HG02870 (cell line): ENCODE data around the gene OR51M1.
A peak's percentile ranks its signal among the peaks of the same experiment; 100 is the strongest.
"Not testable (repeated sequence)": the region's sequence is repeated elsewhere in the genome, so short reads cannot be mapped to it uniquely, and the experiment has no call there.

Source experiments
- ATAC-seq: cut with Tn5 transposase; IDR thresholded peaks from one replicate; pipeline ENCODE4 v1.9.1; 2021; ENCODE audit warnings: mild to moderate bottlenecking, moderate library complexity; ENCODE audit not compliant: unreplicated experiment

Gene OR51M1

DNA sequence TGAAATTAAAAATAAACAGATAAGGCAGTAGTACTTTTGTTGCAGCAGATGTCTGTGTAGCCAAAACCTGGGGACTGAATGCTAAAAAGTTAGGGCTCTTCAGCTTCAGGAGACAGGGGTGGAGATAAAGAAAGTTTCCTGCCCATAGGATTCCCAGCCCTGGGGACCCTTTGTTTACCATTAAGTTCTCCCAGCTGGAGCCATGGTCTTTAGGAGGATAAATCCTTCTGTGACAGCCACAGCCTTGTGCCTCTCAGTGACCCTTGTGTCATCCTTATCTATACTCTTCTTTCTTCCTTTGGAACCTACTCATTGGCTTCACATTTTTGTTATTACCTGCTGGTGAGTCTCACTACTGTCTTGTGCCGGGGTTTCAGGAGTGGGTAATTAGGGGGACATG lies at the start of gene OR51M1:
TSS of gene OR51M1 (plus strand) at position 237 of the 400 bp plus-strand sequence. CDS start 5,587 bp downstream, outside the sequence.
- ATAC-seq: no peak

GRCh38 chr11:5335170-5335569 lies 48.4 kb upstream of the OR51M1 start:
- ATAC-seq: no peak

- no peak for ATAC-seq
Observed at GRCh38 chr11:5336331-5336730, 47.3 kb upstream of the OR51M1 start.

GRCh38 chr11:5337253-5337652 lies 46.4 kb upstream of the OR51M1 start:
- not testable (repeated sequence) for ATAC-seq

- ATAC-seq: no peak
Observed at GRCh38 chr11:5339771-5340322, 43.8 kb upstream of the OR51M1 start.

DNA sequence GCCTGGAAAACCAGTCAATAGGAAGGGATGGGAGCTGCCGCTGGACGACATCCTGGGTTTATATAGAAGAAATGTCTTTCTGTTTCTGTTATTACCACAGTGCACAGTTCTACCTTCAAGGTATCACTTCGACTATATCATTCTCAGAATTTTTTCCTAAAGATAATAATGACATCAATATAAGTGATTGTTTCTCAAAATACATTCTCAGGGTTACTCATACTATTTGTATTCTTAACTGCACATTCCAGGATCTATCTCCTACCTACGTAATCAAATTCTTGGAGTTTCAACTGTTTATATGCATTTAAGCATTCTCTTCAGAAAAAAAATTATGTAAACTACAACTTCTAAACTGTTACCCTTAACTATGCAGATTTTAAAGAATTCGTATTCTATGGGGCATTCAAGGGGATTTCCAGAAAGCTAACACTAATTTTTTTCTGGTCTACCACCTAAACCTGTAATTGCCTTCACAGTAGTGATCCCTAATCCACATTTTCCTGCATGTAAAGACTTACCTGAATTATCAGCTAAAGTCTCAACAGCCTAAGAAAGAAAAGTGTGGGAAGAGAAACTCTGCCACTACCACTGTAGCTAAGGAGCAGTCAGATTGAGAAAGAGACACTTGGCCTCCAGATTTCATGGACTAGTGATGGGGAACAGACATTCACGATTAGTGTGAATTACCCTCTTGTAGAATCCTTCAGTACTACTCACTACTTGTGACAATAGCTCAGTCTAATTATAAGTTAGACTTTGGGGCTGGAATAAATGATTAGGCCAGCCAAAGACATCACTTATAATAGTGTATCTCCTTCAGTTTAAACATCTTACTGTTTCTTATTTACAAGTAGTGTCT lies 39.9 kb upstream of the OR51M1 start, which contains the start of gene OR51B5:
TSS of gene OR51B5 (minus strand) at position 51 of the 862 bp plus-strand sequence. CDS start at position 51, 0 bp downstream.
- no peak for ATAC-seq

DNA sequence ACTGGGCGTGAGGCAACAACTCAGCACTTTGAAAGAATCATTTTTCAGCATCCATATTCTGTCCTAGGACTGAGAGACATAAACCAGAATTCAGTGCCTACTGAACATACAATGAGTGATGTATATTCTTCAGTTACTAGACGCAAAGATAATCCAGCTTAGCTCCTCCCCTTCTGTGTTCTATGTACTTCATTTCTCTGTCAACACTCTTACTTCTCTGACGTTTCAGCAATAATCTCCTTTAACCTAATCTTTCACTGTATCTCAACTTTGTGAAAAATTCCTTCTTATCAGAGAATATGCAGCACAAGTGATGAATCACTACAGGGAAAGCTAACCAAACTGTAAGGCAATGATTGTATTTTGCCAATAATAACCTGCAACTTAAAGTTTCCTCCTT lies 37.8 kb upstream of the OR51M1 start:
- no peak for ATAC-seq

DNA sequence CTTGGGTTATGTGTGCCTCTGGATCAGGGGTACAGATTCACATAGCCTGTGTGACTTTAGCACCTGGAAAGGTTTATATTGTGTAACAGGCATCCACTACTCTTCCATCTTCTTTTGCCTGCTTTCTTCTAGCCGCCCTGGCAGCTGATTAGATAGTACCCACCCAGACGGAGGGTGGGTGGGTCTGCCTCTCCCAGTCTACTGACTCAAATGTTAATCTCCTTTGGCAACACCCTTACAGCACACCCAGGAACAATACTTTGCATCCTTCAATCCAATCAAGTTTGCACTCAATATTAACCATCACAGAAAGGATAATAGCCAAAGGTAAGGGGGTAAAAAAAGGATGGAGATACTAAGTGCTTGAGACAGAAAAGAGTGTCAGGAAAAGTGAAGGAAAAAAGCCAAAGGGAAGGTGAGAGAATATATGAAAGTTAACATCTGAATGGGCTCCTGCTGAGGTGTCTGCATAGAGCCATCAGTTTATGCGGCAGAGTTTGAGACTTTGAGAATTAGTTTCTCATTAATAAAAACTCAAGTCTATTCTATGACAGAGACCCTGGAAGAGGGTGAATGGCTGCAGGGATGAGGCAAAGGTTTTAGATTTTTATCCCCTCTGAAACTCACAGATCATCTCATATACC lies 34.9 kb upstream of the OR51M1 start:
- no peak for ATAC-seq

GRCh38 chr11:5349550-5349949 lies 34.1 kb upstream of the OR51M1 start:
- no peak for ATAC-seq

DNA sequence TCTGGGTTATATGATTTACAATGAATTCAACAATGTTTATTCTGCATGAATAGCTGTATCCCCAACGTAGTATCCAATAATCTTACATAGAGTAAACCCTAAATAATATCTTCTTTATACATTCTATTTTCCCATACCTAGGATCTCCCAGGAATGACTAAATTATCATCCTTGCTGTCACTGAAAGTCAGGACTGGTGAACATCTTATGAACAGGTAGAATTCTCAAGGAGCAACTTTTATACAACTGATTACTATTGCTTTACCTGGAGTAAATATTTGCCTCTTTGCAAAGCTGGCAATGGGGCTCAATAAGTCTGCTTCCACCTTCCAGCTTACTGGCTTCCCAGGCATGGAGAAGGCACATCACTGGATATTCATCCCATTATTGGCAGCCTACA lies 32.4 kb upstream of the OR51M1 start, which contains the start of gene OR51B6:
TSS of gene OR51B6 (plus strand) at position 301 of the 400 bp plus-strand sequence. CDS start at position 301, 0 bp downstream.
- ATAC-seq: no peak

GRCh38 chr11:5356031-5356430 lies 27.6 kb upstream of the OR51M1 start:
- ATAC-seq: not testable (repeated sequence)

- ATAC-seq: no peak
Observed at GRCh38 chr11:5362017-5362625, 21.5 kb upstream of the OR51M1 start.

DNA sequence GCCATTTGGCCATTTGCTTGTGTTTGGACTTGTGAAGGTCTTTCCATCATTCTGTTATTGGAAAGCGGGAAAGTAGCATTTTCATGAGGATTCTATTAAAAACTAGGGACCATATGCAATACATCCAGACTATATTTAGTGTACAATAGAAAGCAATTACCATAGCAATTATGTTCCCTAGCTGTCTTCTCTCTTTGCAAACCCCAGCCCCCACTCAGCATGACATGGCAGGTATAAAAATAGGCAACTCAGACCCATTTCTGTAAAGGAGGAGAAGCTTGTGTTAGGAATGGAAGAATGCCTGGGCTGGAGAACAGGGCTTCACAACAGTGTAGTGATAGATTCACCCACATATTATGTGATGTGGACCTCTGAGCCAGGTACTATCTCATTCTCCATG lies 19.9 kb upstream of the OR51M1 start:
- no peak for ATAC-seq

- ATAC-seq: no peak
Observed at GRCh38 chr11:5364214-5364613, 19.4 kb upstream of the OR51M1 start.

- ATAC-seq: not testable (repeated sequence)
Observed at GRCh38 chr11:5366365-5366764, 17.2 kb upstream of the OR51M1 start.

GRCh38 chr11:5366856-5367255 lies 16.8 kb upstream of the OR51M1 start:
- ATAC-seq: no peak

DNA sequence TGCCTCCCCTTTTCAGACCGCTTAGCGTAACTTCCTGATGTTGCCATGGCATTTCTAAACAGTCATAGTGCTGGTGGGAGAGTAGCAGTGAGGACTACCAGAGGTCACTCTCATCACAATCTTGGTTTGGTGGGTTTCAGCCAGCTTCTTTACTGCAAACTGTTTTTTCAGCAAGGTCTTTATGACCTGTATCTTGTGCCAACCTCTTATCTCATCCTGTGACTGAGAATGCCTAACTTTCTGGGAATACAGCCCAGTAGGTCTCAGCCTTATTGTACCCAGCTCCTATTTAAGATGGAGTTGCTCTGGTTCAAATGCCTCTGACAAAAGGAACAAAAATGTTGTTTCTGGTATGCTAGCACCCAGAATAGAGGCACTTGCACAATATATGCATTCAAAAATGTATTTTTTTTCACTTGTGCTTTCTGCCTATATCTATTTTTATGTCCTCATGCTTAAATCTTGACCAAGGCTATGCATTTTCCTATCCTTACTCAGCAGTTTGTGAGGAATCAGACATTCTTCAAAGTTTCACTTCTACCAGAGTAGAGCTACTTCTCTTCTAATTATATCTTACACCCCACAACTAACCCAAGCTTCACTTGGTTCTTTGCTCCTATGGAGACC lies 16.1 kb upstream of the OR51M1 start:
- no peak for ATAC-seq

- no peak for ATAC-seq
Observed at GRCh38 chr11:5368502-5369043, 15.0 kb upstream of the OR51M1 start.

DNA sequence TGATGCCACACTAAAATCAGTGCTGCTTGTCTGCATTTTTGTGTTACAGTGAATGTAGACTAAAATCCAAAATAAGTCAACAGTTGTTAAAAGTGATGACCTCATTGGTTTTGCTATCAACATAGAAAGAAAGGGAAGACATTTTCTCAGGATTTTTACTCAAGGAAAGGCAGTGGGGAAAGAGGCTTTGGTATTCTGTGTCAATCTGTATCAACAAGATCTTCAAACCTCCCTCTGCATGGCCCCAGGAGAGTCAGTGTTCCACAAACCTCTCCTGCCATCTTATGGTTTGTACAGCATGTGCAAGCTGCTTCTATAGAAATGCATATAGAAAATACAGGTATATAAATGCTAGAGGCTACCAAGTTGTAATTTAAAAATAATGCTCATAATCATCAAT lies 13.8 kb upstream of the OR51M1 start:
- no peak for ATAC-seq

- ATAC-seq: peak; percentile 90
Observed at GRCh38 chr11:5380740-5381342, 2.8 kb upstream of the OR51M1 start.
